Globus pallidus (tissue), 1 donor: ENCODE measurements around the gene NOTCH2NLA.
"Not testable (repeated sequence)": the region's sequence is repeated elsewhere in the genome, so short reads cannot be mapped to it uniquely, and the experiment has no call there.

Source experiments
- DNase-seq: peaks from one replicate; pipeline ENCODE4 v3.0.0-alpha.2; 2015; ENCODE audit warnings: low spot score

Gene NOTCH2NLA

DNA sequence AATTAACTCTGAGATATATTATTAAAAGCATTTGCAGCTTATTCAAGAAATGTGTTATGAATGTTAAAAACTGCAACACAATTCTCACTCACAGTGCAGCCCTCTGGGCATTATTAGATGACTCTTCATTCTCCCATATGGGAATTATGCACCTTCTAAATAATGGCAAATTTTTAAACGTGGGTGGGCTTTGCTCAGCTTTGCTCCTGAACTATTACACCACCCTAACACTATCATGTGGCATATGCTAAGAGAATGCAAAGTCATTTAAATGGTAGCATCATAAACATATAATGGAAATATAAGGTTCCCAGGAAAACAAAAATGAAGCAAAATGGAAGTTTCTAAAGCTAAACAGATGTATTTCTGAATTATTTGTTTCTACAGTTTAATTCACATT is 61.5 kb downstream of the NOTCH2NLA start:
- not testable (repeated sequence) for DNase-seq

DNA sequence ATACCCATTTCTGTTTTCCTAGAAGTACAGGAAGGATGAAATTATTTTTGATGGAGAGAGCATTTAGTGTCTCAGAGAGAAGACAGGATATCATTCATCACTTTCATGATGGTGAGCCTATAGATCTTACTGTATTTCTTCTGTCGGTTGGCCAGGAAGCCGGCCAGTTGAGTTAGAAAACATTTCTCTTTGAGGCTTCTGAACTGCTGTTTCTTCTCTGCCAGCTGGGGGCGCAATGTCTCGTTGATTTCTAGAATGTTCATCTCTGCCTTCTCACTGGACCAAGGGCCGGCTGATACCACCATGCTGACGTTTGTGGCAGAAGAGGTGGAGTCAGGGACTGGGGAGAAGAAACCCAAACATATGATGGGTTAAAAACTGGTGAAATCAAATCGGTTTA is 84.4 kb downstream of the NOTCH2NLA start, which contains the start of gene NBPF10:
NBPF10 (minus strand) TSS at position 340 of the 400 bp plus-strand sequence; CDS start at position 305, 35 bp downstream.
- not testable (repeated sequence) for DNase-seq
